ENCODE measurements around the gene HAAO. TPM values are rescaled to one million over a fixed set of nuclear protein-coding genes. Genes with fewer than 3 reads are reported as not detected.

HAAO gene
- total and polyA plus RNA-seq, 2 experiments from 2014 or later: 2.6 to 3.2 TPM

- TF ChIP-seq ZNF462 (CRISPR knock-in tag; IDR thresholded peaks at IDR 0.05) (no peak), JUNB (IDR thresholded peaks at IDR 0.05; ENCODE audit: unreplicated experiment) (no peak)
These were observed 8.9 kb downstream of the HAAO start (continued) for GRCh38 chr2:42783511-42783910.

GRCh38 chr2:42781181-42781580 is 11.2 kb downstream of the HAAO start:
- H3K9me3 Mint-ChIP-seq: peaks cover 58% of the 10 kb centered on the region
- no peak overlapping the region for H3K4me2 ChIP-seq
- H3F3A ChIP-seq (replicated peaks; ENCODE audit: low read depth): no peaks in the 10 kb centered on the region
- H3K4me3 Mint-ChIP-seq: no peak overlapping the region
- H3K36me3 Mint-ChIP-seq (ENCODE audit: low read depth): peaks cover 59% of the 10 kb centered on the region
- ATAC-seq (no peak), DNase-seq (ENCODE audit: low spot score) (no peak)
- no peaks in the 10 kb centered on the region for H3K27me3 ChIP-seq (ENCODE audit: insufficient read depth)
- H3K27me3 Mint-ChIP-seq (ENCODE audit: insufficient read depth, low read depth, poor library complexity): peaks cover 4% of the 10 kb centered on the region
- H4K20me1 ChIP-seq (replicated peaks; ENCODE audit: insufficient read depth): no peaks in the 10 kb centered on the region
- no peaks in the 10 kb centered on the region for H3K9me2 ChIP-seq (ENCODE audit: insufficient read depth)
- no peak overlapping the region for H3K4me3 ChIP-seq
- no peaks in the 10 kb centered on the region for H3K79me2 ChIP-seq (replicated peaks; ENCODE audit: insufficient read depth)
- no peak overlapping the region for H3K27ac Mint-ChIP-seq
- no peak for TF ChIP-seq EZH2 (IDR thresholded peaks at IDR 0.05; ENCODE audit: low read depth, unreplicated experiment)
- peaks cover under 1% of the 10 kb centered on the region; the same call in 1 of the 3 replicates for H3K4me1 Mint-ChIP-seq
- no peaks in the 10 kb centered on the region for H3K4me1 ChIP-seq (ENCODE audit: insufficient read depth)
- no peak overlapping the region for H3K27ac ChIP-seq (ENCODE audit: low read depth)
- H3K36me3 ChIP-seq (ENCODE audit: insufficient read depth): peaks cover 26% of the 10 kb centered on the region
- no peak overlapping the region for H2AFZ ChIP-seq
